Kasumi-1 (cell line): Measurements from ENCODE around the gene ADD1.

Source experiments
- DNase-seq, 2 experiments: peaks; one replicate each; lab custom pipeline; 2025; lab: John Stamatoyannopoulos, UW

ADD1 gene

GRCh38 chr4:2860391-2861348, 17.0 kb downstream of the ADD1 start:
- no peak for DNase-seq

- no peak for DNase-seq
Measured at GRCh38 chr4:2861631-2862436, 18.2 kb downstream of the ADD1 start.

- DNase-seq = no peak
Measured at GRCh38 chr4:2862528-2862927, 18.9 kb downstream of the ADD1 start.

- DNase-seq = no peak
Measured at GRCh38 chr4:2863649-2864048, 20.0 kb downstream of the ADD1 start.

GRCh38 chr4:2865196-2865780, 21.6 kb downstream of the ADD1 start:
- no peak for DNase-seq

- no peak for DNase-seq
Measured at GRCh38 chr4:2866160-2866861, 22.7 kb downstream of the ADD1 start.

GRCh38 chr4:2866891-2867290, 23.2 kb downstream of the ADD1 start:
- no peak for DNase-seq

- no peak for DNase-seq
Measured at GRCh38 chr4:2867758-2868491, 24.3 kb downstream of the ADD1 start.

GRCh38 chr4:2868877-2869487, 25.3 kb downstream of the ADD1 start:
- no peak for DNase-seq

GRCh38 chr4:2869659-2870058, 26.0 kb downstream of the ADD1 start:
- no peak for DNase-seq

- no peak for DNase-seq
Measured at GRCh38 chr4:2870082-2870481, 26.4 kb downstream of the ADD1 start.

GRCh38 chr4:2871466-2871865, 27.8 kb downstream of the ADD1 start:
- DNase-seq = peak in 1 of 2 experiments; percentile 25

- peak; percentile 46 to 59 for DNase-seq
Measured at GRCh38 chr4:2871911-2872310, 28.3 kb downstream of the ADD1 start.

GRCh38 chr4:2873329-2873728, 29.7 kb downstream of the ADD1 start:
- no peak for DNase-seq

GRCh38 chr4:2874861-2875260, 31.2 kb downstream of the ADD1 start:
- no peak for DNase-seq

GRCh38 chr4:2875556-2875955, 31.9 kb downstream of the ADD1 start:
- no peak for DNase-seq

- DNase-seq = no peak
Measured at GRCh38 chr4:2878346-2878745, 34.7 kb downstream of the ADD1 start.

- DNase-seq = no peak
Measured at GRCh38 chr4:2879026-2879425, 35.4 kb downstream of the ADD1 start.

- no peak for DNase-seq
Measured at GRCh38 chr4:2881431-2881830, 37.8 kb downstream of the ADD1 start.

GRCh38 chr4:2882341-2882740, 38.7 kb downstream of the ADD1 start:
- DNase-seq = no peak

GRCh38 chr4:2886161-2886560, 42.5 kb downstream of the ADD1 start:
- DNase-seq = no peak
